ENCODE data around the gene MCM3AP. TPM values are rescaled to one million over a fixed set of nuclear protein-coding genes. Genes with fewer than 3 reads are reported as not detected.

The MCM3AP gene
- total RNA-seq, 1 donor from 2014 or later, result 150 TPM

GRCh38 chr21:46284077-46284644 is 1.2 kb downstream of the MCM3AP start:
- H3K4me1 Mint-ChIP-seq, result peaks cover 36% of the 10 kb centered on the region
- H3K9me3 Mint-ChIP-seq, result no peaks in the 10 kb centered on the region
- no peak for DNase-seq (ENCODE audit: low spot score in 2 of 2, unreplicated experiment in 2 of 2)
- H3K27me3 Mint-ChIP-seq (ENCODE audit: low read depth), result no peaks in the 10 kb centered on the region
- H3K36me3 Mint-ChIP-seq, result peaks cover 32% of the 10 kb centered on the region
- peak overlapping the region; percentile 27 for H3K27ac Mint-ChIP-seq
- no peak for TF ChIP-seq CTCF (IDR thresholded peaks at IDR 0.05; ENCODE audit: unreplicated experiment)
- peak overlapping the region; percentile 30 for H3K4me3 Mint-ChIP-seq

- no peak overlapping the region for H3K27ac Mint-ChIP-seq
- no peak for DNase-seq (ENCODE audit: low spot score in 2 of 2, unreplicated experiment in 2 of 2)
- no peaks in the 10 kb centered on the region for H3K27me3 Mint-ChIP-seq (ENCODE audit: low read depth)
- no peak for TF ChIP-seq CTCF (IDR thresholded peaks at IDR 0.05; ENCODE audit: unreplicated experiment)
- no peak overlapping the region for H3K4me3 Mint-ChIP-seq
- no peaks in the 10 kb centered on the region for H3K9me3 Mint-ChIP-seq
- H3K36me3 Mint-ChIP-seq, result peaks cover 45% of the 10 kb centered on the region
- H3K4me1 Mint-ChIP-seq, result no peaks in the 10 kb centered on the region
Observed at GRCh38 chr21:46274797-46275390, 10.5 kb downstream of the MCM3AP start.

GRCh38 chr21:46273341-46273740 is 12.1 kb downstream of the MCM3AP start:
- H3K4me1 Mint-ChIP-seq, result no peaks in the 10 kb centered on the region
- TF ChIP-seq CTCF (IDR thresholded peaks at IDR 0.05; ENCODE audit: unreplicated experiment), result no peak
- DNase-seq (ENCODE audit: low spot score in 2 of 2, unreplicated experiment in 2 of 2), result no peak
- H3K4me3 Mint-ChIP-seq, result no peak overlapping the region
- H3K9me3 Mint-ChIP-seq, result no peaks in the 10 kb centered on the region
- no peak overlapping the region for H3K27ac Mint-ChIP-seq
- peaks cover 39% of the 10 kb centered on the region for H3K36me3 Mint-ChIP-seq
- no peaks in the 10 kb centered on the region for H3K27me3 Mint-ChIP-seq (ENCODE audit: low read depth)

- H3K4me1 Mint-ChIP-seq, result no peaks in the 10 kb centered on the region
- no peaks in the 10 kb centered on the region for H3K9me3 Mint-ChIP-seq
- TF ChIP-seq CTCF (IDR thresholded peaks at IDR 0.05; ENCODE audit: unreplicated experiment), result no peak
- H3K36me3 Mint-ChIP-seq, result peaks cover 34% of the 10 kb centered on the region
- DNase-seq (ENCODE audit: low spot score in 2 of 2, unreplicated experiment in 2 of 2), result no peak
- H3K4me3 Mint-ChIP-seq, result no peak overlapping the region
- no peak overlapping the region for H3K27ac Mint-ChIP-seq
- H3K27me3 Mint-ChIP-seq (ENCODE audit: low read depth), result no peaks in the 10 kb centered on the region
Observed at GRCh38 chr21:46269466-46269865, 15.9 kb downstream of the MCM3AP start.

- DNase-seq (ENCODE audit: low spot score in 2 of 2, unreplicated experiment in 2 of 2), result no peak
- H3K9me3 Mint-ChIP-seq, result no peaks in the 10 kb centered on the region
- no peak overlapping the region for H3K4me3 Mint-ChIP-seq
- peaks cover 28% of the 10 kb centered on the region for H3K36me3 Mint-ChIP-seq
- H3K27ac Mint-ChIP-seq, result no peak overlapping the region
- H3K4me1 Mint-ChIP-seq, result no peaks in the 10 kb centered on the region
- no peaks in the 10 kb centered on the region for H3K27me3 Mint-ChIP-seq (ENCODE audit: low read depth)
- no peak for TF ChIP-seq CTCF (IDR thresholded peaks at IDR 0.05; ENCODE audit: unreplicated experiment)
Observed at GRCh38 chr21:46268371-46268770, 17.0 kb downstream of the MCM3AP start.
